ENCODE measurements around the gene PEX14. TPM values are rescaled to one million over a fixed set of nuclear protein-coding genes. Genes with fewer than 3 reads are reported as not detected.

Gene PEX14
- total and polyA plus RNA-seq, 9 of the 15 experiments (the other 6 are each of a cell fraction or from before 2014, with no cell fraction given) = 2.6 to 45.7 (median 22.7) TPM

- Histone ChIP-seq H3K4me2 (ENCODE audit: insufficient read depth, low read length) (no peak overlapping the region), H3K4me1 (replicated peaks in 1 of 2; ENCODE audit: control insufficient read depth in 2 of 2, insufficient read depth in 2 of 2, low read length in 2 of 2) (no peaks in the 10 kb centered on the region), H3K9me1 (ENCODE audit: control insufficient read depth, insufficient read depth, low read length) (no peaks in the 10 kb centered on the region), H3K27me3 (ENCODE audit: control insufficient read depth in 2 of 2, insufficient read depth in 2 of 2, low read length in 2 of 2) (no peaks in the 10 kb centered on the region), H3K27ac (ENCODE audit: extremely low read depth, low read depth, low read length) (no peak overlapping the region), H3K4me3 (no peak overlapping the region), H3K36me3 (ENCODE audit: control insufficient read depth, insufficient read depth, low read length) (no peaks in the 10 kb centered on the region), H2AFZ (ENCODE audit: low read depth, low read length) (no peak overlapping the region), H4K20me1 (replicated peaks; ENCODE audit: control insufficient read depth, insufficient read depth, low read length) (no peaks in the 10 kb centered on the region), H3K9me3 (replicated peaks; ENCODE audit: control insufficient read depth, insufficient read depth, low read depth, low read length) (no peaks in the 10 kb centered on the region), H3K9ac (ENCODE audit: insufficient read depth in 1 of 2, low read depth in 2 of 2, low read length in 2 of 2) (no peak overlapping the region), H3K79me2 (ENCODE audit: control insufficient read depth, insufficient read depth, low read length) (no peaks in the 10 kb centered on the region)
- 10% methylated on average over 3 of the region's 3 CpGs for WGBS (ENCODE audit: insufficient coverage, low coverage, missing lambda C conversion rate)
- FAIRE-seq (no peak), ATAC-seq (no peak), DNase-seq (ENCODE audit: extremely low read depth in 1 of 4, low spot score in 3 of 4) (no peak)
- no TSS peak for BruUV-seq (replicated peaks)
- CTCF ChIA-PET (ENCODE audit: low intra/inter-chr PET ratio) = interaction anchor here (0.6 kb wide), 1 partner anchor 104 kb away, joined by 3 read pairs; no protein-coding TSS in a partner anchor
- intact Hi-C loops (cut with micrococcal nuclease) = no loop called here
- peak; percentile 79 for TF ChIP-seq L3MBTL2 (IDR thresholded peaks at IDR 0.05)
- no peak for TF ChIP-seq ZNF408 (CRISPR knock-in tag; IDR thresholded peaks at IDR 0.05; ENCODE audit: low read depth)
- TF ChIP-seq ESRRA (IDR thresholded peaks at IDR 0.05; ENCODE audit: borderline replicate concordance, low read depth) = 0 out of 2 replicates have a peak, but pooled peaks have one; percentile 24
- in situ Hi-C loops (cut with MboI) = no loop called here
- POLR2A ChIA-PET = interaction anchor here (0.6 to 0.9 kb wide), 2 partner anchors 11 to 59 kb away, joined by 3 to 4 read pairs; no protein-coding TSS in a partner anchor
Measured at GRCh38 chr1:10583641-10584040, 108.9 kb downstream of the PEX14 start.

GRCh38 chr1:10585242-10585641 lies 110.5 kb downstream of the PEX14 start:
- no TSS peak for BruUV-seq (replicated peaks)
- in situ Hi-C loops (cut with MboI) (no loop called here), intact Hi-C loops (cut with micrococcal nuclease) (no loop called here)
- no peaks in the 10 kb centered on the region for H4K20me1 ChIP-seq (replicated peaks; ENCODE audit: control insufficient read depth, insufficient read depth, low read length)
- no peak for FAIRE-seq
- DNase-seq (ENCODE audit: extremely low read depth in 1 of 4, low spot score in 3 of 4) = no peak
- no peaks in the 10 kb centered on the region for H3K9me1 ChIP-seq (ENCODE audit: control insufficient read depth, insufficient read depth, low read length)
- CTCF ChIA-PET (ENCODE audit: low intra/inter-chr PET ratio) = no interaction called here
- H3K79me2 ChIP-seq (ENCODE audit: control insufficient read depth, insufficient read depth, low read length) = no peaks in the 10 kb centered on the region
- H3K27ac ChIP-seq (ENCODE audit: extremely low read depth, low read depth, low read length) = no peak overlapping the region
- no peaks in the 10 kb centered on the region for H3K9me3 ChIP-seq (replicated peaks; ENCODE audit: control insufficient read depth, insufficient read depth, low read depth, low read length)
- H3K4me1 ChIP-seq (replicated peaks in 1 of 2; ENCODE audit: control insufficient read depth in 2 of 2, insufficient read depth in 2 of 2, low read length in 2 of 2) = no peaks in the 10 kb centered on the region
- no peak overlapping the region for H3K4me3 ChIP-seq
- POLR2A ChIA-PET = interaction anchor here (0.7 kb wide), 1 partner anchor 248 kb away, joined by 3 read pairs; no protein-coding TSS in a partner anchor
- H2AFZ ChIP-seq (ENCODE audit: low read depth, low read length) = no peak overlapping the region
- 78% methylated on average over 1 of the region's 1 CpG for WGBS (ENCODE audit: insufficient coverage, low coverage, missing lambda C conversion rate)
- no peaks in the 10 kb centered on the region for H3K36me3 ChIP-seq (ENCODE audit: control insufficient read depth, insufficient read depth, low read length)
- no peak for ATAC-seq
- no peaks in the 10 kb centered on the region for H3K27me3 ChIP-seq (ENCODE audit: control insufficient read depth in 2 of 2, insufficient read depth in 2 of 2, low read length in 2 of 2)
- H3K4me2 ChIP-seq (ENCODE audit: insufficient read depth, low read length) = no peak overlapping the region
- H3K9ac ChIP-seq (ENCODE audit: insufficient read depth in 1 of 2, low read depth in 2 of 2, low read length in 2 of 2) = no peak overlapping the region
- no peak for TF ChIP-seq GTF2A2 (tag; IDR thresholded peaks at IDR 0.05)
- TF ChIP-seq ZNF507 (tag; conservative IDR thresholded peaks at IDR 0.05) = peak; percentile 96
- TF ChIP-seq ADNP (tag; IDR thresholded peaks at IDR 0.05) = no peak
- TF ChIP-seq TSHZ1 (CRISPR knock-in tag; IDR thresholded peaks at IDR 0.05) = no peak
